ENCODE results near the gene SLC39A5.
A peak's percentile ranks its signal among the peaks of the same experiment; 100 is the strongest.
"Not testable (repeated sequence)": the region's sequence is repeated elsewhere in the genome, so short reads cannot be mapped to it uniquely, and the experiment has no call there.

SLC39A5 gene, protein sequence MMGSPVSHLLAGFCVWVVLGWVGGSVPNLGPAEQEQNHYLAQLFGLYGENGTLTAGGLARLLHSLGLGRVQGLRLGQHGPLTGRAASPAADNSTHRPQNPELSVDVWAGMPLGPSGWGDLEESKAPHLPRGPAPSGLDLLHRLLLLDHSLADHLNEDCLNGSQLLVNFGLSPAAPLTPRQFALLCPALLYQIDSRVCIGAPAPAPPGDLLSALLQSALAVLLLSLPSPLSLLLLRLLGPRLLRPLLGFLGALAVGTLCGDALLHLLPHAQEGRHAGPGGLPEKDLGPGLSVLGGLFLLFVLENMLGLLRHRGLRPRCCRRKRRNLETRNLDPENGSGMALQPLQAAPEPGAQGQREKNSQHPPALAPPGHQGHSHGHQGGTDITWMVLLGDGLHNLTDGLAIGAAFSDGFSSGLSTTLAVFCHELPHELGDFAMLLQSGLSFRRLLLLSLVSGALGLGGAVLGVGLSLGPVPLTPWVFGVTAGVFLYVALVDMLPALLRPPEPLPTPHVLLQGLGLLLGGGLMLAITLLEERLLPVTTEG

DNA sequence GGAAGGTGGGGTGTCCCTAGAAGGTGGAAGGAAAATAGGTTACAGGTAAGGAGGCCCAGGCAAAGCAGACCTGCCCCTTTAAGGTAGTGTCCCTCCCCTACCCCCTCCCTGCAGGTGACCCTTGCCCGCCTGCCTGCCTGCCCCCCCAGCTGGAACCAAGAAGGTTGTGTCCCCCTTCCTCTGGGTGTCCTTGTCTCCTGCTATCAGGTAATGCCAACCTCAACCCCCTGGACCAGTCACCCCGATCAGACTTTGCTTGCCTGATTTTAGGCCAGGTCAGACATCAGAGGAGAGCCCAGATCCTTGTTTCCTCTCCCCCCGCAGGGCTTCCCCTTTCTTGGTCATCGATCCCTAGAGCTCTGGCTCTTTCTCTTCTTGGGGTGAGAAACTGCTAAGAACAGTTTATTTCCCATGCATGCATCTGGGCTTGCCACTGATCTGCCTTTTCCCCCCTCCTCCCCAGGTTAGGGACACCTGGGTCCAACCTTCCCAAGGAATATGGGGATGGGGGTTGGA lies at the start of gene SLC39A5:
Gene SLC39A5, plus strand, starts transcription at position 136 of the 516 bp plus-strand sequence. CDS start 1,224 bp downstream, outside the sequence.
- no peak for DNase-seq

DNA sequence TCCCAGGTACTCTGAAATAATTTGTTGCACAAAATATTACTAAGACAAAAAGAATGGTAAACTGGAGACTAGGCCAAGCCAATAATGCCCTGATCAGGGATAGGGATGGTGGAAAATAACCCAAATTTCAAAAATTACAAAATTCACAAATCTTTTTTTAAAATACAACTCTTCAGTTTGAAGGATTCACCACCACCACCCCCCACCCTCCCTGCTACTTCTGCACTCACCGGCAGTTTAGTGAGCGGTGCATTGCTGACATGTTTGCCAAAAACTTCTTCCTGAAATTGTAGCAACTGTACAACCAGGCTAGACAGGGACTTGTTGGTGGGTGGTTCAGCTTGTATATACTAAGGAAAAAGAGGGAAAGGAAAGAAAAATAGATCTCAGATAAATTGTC lies 42.9 kb upstream of the SLC39A5 start:
- no peak for DNase-seq

- DNase-seq, result peak; percentile 16
Observed at GRCh38 chr12:56188131-56188777, 41.6 kb upstream of the SLC39A5 start.

- DNase-seq, result peak; percentile 16
Observed at GRCh38 chr12:56188778-56189098, 41.1 kb upstream of the SLC39A5 start.

DNA sequence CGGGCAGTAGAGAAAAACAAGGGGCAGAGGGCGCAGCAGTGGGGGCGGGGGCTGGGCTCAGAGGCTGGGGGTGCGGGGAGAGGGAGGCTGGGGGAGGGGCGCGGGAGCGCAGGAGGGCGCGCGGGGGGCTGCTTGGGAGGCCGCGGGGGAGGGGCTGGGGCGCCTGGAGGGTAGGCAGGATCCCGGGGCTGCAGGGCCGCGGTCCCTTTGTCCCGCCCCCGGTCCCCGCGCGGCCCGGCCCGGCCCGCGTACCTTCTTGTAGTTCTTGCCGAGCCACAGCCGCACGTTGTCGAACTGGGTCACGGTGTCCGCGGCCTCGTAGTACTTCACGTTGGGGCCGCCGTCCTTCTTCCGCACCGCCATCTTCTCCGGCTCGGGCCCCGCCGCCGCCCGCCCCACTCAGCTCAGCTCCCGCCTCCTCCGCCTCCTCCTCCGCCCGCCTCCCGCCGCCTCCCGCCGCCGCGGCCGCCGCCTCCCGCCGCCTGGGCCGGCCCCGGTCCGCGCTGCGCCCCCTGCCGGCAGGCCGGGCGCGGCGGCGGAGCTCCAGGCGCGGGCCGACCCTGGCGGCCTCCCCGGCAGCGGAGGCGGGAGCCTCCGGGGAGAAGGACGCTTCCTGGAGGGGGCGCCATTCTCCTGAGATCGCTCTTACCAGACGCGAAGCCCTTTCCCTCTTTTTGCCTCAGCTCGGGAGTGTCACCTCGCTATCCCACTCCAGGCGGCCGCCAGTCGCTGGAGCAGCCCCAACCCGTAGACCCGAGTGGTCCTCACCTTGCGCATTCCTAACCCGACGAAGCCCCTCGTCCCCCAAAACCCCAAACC lies 40.5 kb upstream of the SLC39A5 start, which contains the start of gene SMARCC2:
Gene SMARCC2, minus strand, starts transcription at position 385 of the 819 bp plus-strand sequence. Its CDS starts 22 bp downstream, at position 363.
- peak; percentile 89 for DNase-seq

GRCh38 chr12:56189918-56190694 lies 39.7 kb upstream of the SLC39A5 start:
- DNase-seq, result peak; percentile 86

- no peak for DNase-seq
Observed at GRCh38 chr12:56190695-56191155, 39.1 kb upstream of the SLC39A5 start.

GRCh38 chr12:56192582-56192981 lies 37.3 kb upstream of the SLC39A5 start:
- DNase-seq, result no peak

- DNase-seq, result peak; percentile 87
Observed at GRCh38 chr12:56193025-56193578, 36.7 kb upstream of the SLC39A5 start.

GRCh38 chr12:56196818-56197550 lies 32.9 kb upstream of the SLC39A5 start:
- DNase-seq, result not testable (repeated sequence)

DNA sequence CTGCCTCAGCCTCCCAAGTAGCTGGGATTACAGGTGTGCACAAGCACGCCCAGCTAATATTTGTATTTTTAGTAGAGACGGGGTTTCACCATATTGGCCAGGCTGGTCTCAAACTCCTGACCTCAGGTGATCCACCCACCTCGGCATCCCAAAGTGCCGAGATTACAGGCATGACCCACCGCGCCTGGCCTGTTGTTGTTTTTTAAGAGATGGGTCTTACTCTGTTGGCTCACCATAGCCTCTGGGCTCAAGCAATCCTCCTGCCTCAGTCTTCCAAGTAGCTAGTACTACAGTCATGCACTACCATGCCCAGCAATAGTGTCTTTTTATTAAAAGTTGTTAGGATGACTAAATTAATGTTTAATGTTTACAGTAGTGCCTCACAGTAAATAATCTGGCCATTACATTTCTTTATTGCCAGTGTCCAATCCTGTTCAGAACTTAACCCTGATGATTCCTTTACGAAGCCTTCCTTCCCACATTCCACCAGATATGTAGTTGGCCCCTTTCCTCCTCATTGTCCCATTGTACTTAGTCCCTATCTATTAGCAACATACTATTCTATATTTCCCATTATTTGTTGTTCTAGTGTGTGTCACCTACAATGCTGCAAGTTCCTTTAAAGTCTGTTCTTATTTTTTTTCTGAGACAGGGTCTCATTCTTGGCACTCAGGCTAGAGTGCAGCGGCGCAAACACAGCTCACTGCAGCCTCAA lies 31.8 kb upstream of the SLC39A5 start:
- no peak for DNase-seq

- DNase-seq, result no peak
Observed at GRCh38 chr12:56198836-56199235, 31.0 kb upstream of the SLC39A5 start.

GRCh38 chr12:56202366-56202765 lies 27.5 kb upstream of the SLC39A5 start:
- DNase-seq, result no peak

GRCh38 chr12:56202838-56203237 lies 27.0 kb upstream of the SLC39A5 start:
- no peak for DNase-seq

DNA sequence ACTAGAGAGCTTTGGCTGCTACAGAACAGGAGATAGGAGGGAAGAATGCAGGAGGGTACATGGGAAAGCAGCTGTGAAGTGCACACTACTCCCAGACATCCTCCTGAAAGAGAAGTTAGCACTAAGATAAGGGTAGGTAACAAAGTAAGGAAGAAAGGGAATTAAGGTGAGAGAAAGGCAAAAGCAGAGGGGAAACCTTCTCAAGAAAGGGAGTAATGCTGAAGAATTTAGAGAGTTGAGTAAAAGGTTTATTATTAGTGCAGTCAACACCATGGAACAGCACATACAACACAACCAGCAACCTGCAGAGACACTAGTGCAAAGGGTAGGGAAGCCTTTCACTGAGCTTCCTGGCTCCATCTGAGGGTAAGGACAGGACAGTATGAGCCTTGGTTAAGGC lies 25.6 kb upstream of the SLC39A5 start:
- no peak for DNase-seq

- no peak for DNase-seq
Observed at GRCh38 chr12:56205445-56205844, 24.4 kb upstream of the SLC39A5 start.

- peak; percentile 45 for DNase-seq
Observed at GRCh38 chr12:56206452-56207166, 23.2 kb upstream of the SLC39A5 start.

DNA sequence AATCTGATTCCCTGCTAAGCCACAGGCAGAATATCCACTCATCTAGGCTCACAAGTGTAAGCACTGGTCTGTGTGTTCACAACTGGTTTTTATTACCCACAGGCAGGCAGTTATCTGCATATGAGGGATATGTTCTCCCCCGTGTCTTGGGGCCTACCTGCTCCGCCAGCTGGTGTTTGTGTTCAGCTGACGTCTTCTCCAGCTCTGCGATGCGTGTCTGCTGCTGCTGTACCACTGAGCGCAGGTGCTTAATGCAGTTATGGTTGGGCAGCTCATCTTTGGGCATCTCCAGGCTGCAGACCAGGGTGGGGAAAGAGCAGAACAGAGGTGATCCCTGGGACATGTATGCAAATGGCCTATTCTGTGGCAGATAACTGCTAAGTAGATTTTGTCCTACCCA lies 21.8 kb upstream of the SLC39A5 start:
- DNase-seq, result no peak

DNA sequence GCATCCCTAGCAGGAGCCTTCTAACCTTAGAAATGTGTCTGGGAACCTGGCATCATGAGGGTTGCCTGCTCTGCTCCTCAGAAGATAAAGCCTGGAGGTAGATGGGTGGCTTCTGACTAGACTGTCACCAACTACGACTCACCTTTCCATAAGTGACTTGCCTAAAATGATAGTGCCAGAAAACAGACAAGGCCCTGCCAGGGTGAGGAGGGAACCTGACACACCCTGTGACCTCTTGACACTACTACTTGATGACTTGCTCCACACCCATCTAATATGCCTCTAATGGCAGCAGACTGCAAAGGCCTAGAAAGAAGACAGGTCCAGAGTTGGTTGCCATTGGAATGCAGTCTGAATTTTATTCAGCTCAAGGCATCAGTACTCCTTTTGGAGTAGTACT lies 17.5 kb upstream of the SLC39A5 start:
- no peak for DNase-seq

GRCh38 chr12:56213878-56214277 lies 16.0 kb upstream of the SLC39A5 start:
- no peak for DNase-seq

Data from CD4-positive, alpha-beta T cell treated with Interleukin-17A for 1 hour (primary cell).